Body of pancreas (tissue), 4 donors: ENCODE results near the gene ACTN1. TPM values are rescaled to one million over a fixed set of nuclear protein-coding genes. Genes with fewer than 3 reads are reported as not detected.

ENCODE experiments used
- ATAC-seq: fragments of 150-250 bp; one replicate; pipeline ENCODE4 v1.9.1; 2016
- DNase-seq, 4 donors: peaks; one replicate each; pipeline ENCODE4 v3.0.0-alpha.2; 2019
- H3K27ac ChIP-seq, 4 donors: fragments of 200-600 bp; sonication (generic); 1 replicate in 3 of 4; 2 replicates in 1 of 4; pipeline versions ENCODE4 v1.5.1 to v1.6.1; 2016 to 2019; ENCODE audit warnings: mild to moderate bottlenecking in 1 of 4, mixed read lengths in 1 of 4, moderate library complexity in 1 of 4
- H3K27me3 ChIP-seq, 2 donors: fragments of 200-600 bp; sonication (generic); one replicate each; pipeline ENCODE4 v1.6.0; 2016; ENCODE audit warnings: mild to moderate bottlenecking in 1 of 2
- H3K36me3 ChIP-seq, 2 donors: fragments of 200-600 bp; sonication (generic); replicated peaks in 1 of 2; 2 replicates each; pipeline ENCODE4 v1.5.1; 2016; ENCODE audit warnings: low read depth in 2 of 2; ENCODE audit not compliant: insufficient read depth in 1 of 2
- H3K4me1 ChIP-seq: fragments of 200-600 bp; sonication (generic); one replicate; pipeline ENCODE4 v1.6.0; 2016
- H3K4me3 ChIP-seq, 2 donors: fragments of 200-600 bp; sonication (generic); 1 replicate in 1 of 2; 2 replicates in 1 of 2; pipeline ENCODE4 v1.5.1; 2016 to 2019
- H3K9me3 ChIP-seq, 3 donors: fragments of 200-600 bp; sonication (generic); 1 replicate in 2 of 3; 2 replicates in 1 of 3; pipeline ENCODE4 v1.5.1; 2016
- POLR2A ChIP-seq, 3 donors: fragments of 450-650 bp; IDR thresholded peaks; one replicate each; pipeline ENCODE4 v1.6.1; 2016; ENCODE audit warnings: antibody characterized with exemption in 3 of 3, mild to moderate bottlenecking in 2 of 3
- WGBS, 2 donors: methylation state at CpG; one replicate each; pipeline ENCODE4 v1.1.5; 2017; 5-methylcytosine and 5-hydroxymethylcytosine counted together
- intact Hi-C: fragments of 100-400 bp; cut with DNase I; formaldehyde crosslinking; loops from one replicate; pipeline ENCODE4 v1.15.1; 2023
- total RNA-seq, 2 donors: library from RNA; depleted of rRNA; stranded (reverse); fragments of >200 nt; gene quantifications; one replicate each; pipeline ENCODE4 v1.1.0, GENCODE V29; 2016
- TF ChIP-seq, protein P1 (sequence below), 7 experiments: fragments of 450-650 bp in 4 of 7; fragments of 200-600 bp in 3 of 7; sonication (generic) in 3 of 7; IDR thresholded peaks; one replicate each; pipeline ENCODE4 v1.5.1; 2016 to 2019; ENCODE audit warnings: antibody characterized with exemption in 7 of 7

The ACTN1 gene
- total RNA-seq, 2 donors from 2014 or later: 84.8 to 93.6 TPM

DNA sequence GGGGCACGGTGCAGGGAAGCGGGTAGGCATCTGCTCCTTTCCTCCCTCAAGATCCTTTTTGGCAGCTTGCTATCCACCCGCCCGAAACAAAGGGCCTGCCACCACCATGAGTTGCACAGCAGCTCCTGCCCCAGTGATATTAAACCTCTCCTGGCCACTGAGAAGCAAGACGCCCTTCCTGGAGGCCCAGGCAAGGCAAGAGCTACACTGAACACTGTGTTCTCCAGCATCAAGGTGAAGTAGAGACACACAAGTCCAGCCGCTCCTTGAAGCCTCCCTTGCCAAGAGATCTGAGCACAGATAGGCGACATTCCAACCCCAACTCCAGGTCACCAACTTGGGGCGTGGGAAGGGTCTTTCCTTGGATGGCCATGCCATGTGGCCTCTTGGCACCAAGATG, 70.9 kb downstream of the ACTN1 start:
- Histone ChIP-seq H3K4me1 (no peaks in the 10 kb centered on the region), H3K4me3 (no peak overlapping the region), H3K36me3 (peaks cover 0 to 32% of the 10 kb centered on the region in 2 donors), H3K27me3 (no peaks in the 10 kb centered on the region), H3K9me3 (no peaks in the 10 kb centered on the region), H3K27ac (no peak overlapping the region)
- DNase-seq (no peak), ATAC-seq (no peak)
- WGBS, 2 donors: 84 to 90% methylated on average over 2 to 8 of the region's 8 CpGs
- intact Hi-C loops: loop anchor here (5.0 kb wide), 1 partner anchor 74 kb away; no protein-coding TSS in a partner anchor
- TF ChIP-seq, protein P1, sequence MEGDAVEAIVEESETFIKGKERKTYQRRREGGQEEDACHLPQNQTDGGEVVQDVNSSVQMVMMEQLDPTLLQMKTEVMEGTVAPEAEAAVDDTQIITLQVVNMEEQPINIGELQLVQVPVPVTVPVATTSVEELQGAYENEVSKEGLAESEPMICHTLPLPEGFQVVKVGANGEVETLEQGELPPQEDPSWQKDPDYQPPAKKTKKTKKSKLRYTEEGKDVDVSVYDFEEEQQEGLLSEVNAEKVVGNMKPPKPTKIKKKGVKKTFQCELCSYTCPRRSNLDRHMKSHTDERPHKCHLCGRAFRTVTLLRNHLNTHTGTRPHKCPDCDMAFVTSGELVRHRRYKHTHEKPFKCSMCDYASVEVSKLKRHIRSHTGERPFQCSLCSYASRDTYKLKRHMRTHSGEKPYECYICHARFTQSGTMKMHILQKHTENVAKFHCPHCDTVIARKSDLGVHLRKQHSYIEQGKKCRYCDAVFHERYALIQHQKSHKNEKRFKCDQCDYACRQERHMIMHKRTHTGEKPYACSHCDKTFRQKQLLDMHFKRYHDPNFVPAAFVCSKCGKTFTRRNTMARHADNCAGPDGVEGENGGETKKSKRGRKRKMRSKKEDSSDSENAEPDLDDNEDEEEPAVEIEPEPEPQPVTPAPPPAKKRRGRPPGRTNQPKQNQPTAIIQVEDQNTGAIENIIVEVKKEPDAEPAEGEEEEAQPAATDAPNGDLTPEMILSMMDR (IDR thresholded peaks at IDR 0.05): no peak
- TF ChIP-seq POLR2A (IDR thresholded peaks at IDR 0.05): no peak

DNA sequence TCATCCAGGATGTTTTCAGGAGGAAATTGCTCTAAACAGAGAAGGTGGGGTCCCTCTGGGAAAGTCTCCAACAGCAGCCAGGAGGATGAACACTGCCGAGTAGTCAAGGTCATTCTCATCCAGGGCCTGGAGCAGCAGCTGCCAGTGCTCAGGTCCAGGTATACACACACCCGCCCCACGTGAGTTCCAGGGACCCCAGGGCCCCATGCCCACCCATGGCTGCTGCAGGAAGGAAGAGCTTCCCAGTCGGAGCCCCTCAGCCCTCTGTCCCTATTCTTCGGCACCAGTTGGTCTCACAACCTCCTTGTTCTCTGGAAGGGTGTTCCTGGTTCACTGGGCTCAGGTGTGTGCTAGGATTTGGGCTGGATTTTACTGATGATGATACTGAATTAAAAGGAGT, 72.7 kb downstream of the ACTN1 start:
- Histone ChIP-seq H3K4me1 (no peaks in the 10 kb centered on the region), H3K9me3 (no peaks in the 10 kb centered on the region), H3K4me3 (no peak overlapping the region), H3K27me3 (no peaks in the 10 kb centered on the region), H3K36me3 (peaks cover 0 to 36% of the 10 kb centered on the region in 2 donors), H3K27ac (no peak overlapping the region)
- WGBS, 2 donors: 29 to 70% methylated on average over 1 to 5 of the region's 5 CpGs
- TF ChIP-seq, protein P1 (IDR thresholded peaks at IDR 0.05): no peak
- no peak for TF ChIP-seq POLR2A (IDR thresholded peaks at IDR 0.05)
- ATAC-seq (no peak), DNase-seq (no peak)
- intact Hi-C loops: loop anchor here (5.0 kb wide), 1 partner anchor 76 kb away; no protein-coding TSS in a partner anchor

DNA sequence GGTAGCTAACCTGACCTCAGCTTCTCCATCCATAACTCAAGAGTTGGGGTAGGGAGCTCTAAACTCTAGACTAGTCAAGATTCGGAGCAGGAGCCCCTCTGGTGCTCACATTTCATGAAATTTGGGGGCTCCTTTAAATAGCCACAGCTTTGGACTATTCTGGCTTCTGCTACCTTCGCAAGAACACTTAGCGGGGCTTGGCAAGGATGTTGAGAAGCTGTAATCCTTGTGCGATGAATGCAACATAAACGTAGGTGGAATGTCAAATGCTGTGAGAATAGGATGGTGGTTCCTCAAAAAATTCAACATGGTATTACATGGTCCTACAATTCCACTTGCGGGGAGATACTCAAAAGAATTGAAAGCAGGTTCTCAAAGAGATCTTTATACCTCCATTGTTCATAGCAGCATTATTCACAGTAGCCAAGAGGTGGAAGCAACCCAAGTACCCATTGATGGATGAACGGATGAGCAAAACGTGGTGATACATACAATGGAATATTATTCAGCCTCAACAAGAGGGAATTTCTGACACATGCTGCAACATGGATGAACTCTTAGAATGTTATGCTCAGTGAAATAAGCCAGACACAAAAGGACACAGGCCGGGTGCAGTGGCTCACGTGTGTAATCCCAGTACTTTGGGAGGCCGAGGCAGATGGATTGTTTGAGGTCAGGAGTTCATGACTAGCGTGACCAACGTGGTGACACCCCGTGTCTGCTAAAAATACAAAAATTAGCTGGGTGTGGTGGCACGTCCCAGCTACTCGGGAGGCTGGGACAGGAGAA, 73.8 kb downstream of the ACTN1 start:
- 92% methylated on average over 16 of the region's 16 CpGs for WGBS, 2 donors
- ATAC-seq: no peak
- TF ChIP-seq, protein P1 (IDR thresholded peaks at IDR 0.05): no peak
- Histone ChIP-seq H3K27ac (no peak overlapping the region), H3K4me1 (no peaks in the 10 kb centered on the region), H3K36me3 (peaks cover 5 to 37% of the 10 kb centered on the region in 2 donors), H3K9me3 (no peaks in the 10 kb centered on the region), H3K27me3 (no peaks in the 10 kb centered on the region), H3K4me3 (no peak overlapping the region)
- no peak for DNase-seq
- intact Hi-C loops: loop anchor here (5.0 kb wide), 1 partner anchor 77 kb away; no protein-coding TSS in a partner anchor

DNA sequence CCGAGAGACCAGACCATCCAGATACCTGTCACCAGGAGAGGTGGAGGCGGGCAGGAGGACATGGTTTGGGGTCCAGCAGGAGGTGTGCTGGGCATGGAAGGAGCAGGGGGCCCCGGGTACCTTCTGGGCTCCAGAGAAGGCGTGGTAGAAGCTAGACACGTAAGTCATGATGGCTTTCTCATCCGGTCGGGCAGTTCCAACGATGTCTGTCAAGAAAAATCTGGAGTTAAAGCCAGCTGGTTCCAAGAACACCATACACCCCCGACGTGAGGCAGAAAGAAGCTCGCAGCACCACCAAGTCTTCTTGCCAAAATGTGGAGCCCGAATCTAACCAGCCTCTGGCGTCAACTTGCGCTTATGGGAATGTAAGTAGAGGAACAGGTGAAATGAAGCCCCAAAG, 76.7 kb downstream of the ACTN1 start:
- ATAC-seq: no peak
- no peaks in the 10 kb centered on the region for H3K9me3 ChIP-seq
- no peaks in the 10 kb centered on the region for H3K4me1 ChIP-seq
- no peak overlapping the region for H3K27ac ChIP-seq
- no peak for TF ChIP-seq POLR2A (IDR thresholded peaks at IDR 0.05)
- TF ChIP-seq, protein P1 (IDR thresholded peaks at IDR 0.05): no peak
- intact Hi-C loops: no loop called here
- no peak overlapping the region for H3K4me3 ChIP-seq
- peaks cover 5 to 39% of the 10 kb centered on the region in 2 donors for H3K36me3 ChIP-seq
- WGBS, 2 donors: 88 to 93% methylated on average over 14 of the region's 14 CpGs
- H3K27me3 ChIP-seq: no peaks in the 10 kb centered on the region
- no peak for DNase-seq
